GM04504 (cell line): ENCODE measurements around the gene NR1I3.

Experiments used
- DNase-seq: peaks from one replicate; pipeline ENCODE4 v3.0.0-alpha.2; 2012; ENCODE audit warnings: low read depth

NR1I3 gene

DNA sequence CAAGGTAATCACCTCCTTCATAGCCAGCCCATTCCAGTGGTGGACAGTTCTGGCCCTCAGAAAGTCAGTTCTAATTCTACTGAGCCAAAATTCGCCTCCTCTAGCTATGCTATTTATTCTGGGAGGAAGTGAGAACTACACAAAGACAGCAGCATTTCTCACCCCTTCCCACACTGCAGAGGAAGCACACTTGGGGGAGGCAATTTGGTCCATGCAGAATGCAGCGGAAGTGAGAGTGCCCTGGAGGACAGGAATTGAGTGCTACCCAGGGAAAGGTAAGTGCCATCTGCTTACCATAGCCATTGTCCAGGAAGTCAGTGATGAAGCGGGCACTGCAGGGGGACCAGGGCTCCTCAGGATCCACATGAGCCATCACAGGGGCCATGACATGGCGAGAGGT lies 42.8 kb downstream of the NR1I3 start:
- no peak for DNase-seq

DNA sequence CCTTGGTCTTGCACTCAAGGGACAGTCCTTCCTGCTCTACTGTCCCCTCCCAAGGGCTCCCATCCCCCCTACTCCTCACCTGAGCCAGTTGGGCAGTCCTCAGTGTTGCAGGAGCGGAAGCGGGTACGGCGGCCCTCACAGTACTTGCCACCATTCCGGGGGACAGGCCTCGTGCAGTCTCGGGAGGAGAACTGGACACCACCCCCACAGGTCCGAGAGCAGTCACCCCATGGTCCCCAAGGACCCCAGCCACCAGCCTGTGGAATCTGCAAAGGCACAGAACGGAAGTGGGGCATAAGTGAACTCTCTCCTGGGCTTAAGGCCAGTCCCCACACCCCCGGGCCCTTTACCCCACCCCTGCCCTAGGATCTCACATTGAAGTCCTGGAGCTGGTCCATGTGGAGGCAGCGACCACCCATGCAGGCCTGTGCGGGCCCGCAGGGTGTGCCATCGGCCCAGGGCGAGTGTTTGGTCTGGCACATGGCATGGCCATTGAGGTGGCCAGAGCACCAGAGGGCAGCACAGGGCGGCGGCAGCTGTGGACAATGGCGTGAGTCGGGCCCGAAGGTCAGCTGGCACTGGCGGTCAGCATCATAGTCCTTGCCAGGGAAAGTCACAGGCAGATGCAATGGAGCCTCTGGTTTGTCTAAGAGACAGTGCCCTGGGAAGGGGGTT lies 44.3 kb downstream of the NR1I3 start:
- DNase-seq, result no peak

DNA sequence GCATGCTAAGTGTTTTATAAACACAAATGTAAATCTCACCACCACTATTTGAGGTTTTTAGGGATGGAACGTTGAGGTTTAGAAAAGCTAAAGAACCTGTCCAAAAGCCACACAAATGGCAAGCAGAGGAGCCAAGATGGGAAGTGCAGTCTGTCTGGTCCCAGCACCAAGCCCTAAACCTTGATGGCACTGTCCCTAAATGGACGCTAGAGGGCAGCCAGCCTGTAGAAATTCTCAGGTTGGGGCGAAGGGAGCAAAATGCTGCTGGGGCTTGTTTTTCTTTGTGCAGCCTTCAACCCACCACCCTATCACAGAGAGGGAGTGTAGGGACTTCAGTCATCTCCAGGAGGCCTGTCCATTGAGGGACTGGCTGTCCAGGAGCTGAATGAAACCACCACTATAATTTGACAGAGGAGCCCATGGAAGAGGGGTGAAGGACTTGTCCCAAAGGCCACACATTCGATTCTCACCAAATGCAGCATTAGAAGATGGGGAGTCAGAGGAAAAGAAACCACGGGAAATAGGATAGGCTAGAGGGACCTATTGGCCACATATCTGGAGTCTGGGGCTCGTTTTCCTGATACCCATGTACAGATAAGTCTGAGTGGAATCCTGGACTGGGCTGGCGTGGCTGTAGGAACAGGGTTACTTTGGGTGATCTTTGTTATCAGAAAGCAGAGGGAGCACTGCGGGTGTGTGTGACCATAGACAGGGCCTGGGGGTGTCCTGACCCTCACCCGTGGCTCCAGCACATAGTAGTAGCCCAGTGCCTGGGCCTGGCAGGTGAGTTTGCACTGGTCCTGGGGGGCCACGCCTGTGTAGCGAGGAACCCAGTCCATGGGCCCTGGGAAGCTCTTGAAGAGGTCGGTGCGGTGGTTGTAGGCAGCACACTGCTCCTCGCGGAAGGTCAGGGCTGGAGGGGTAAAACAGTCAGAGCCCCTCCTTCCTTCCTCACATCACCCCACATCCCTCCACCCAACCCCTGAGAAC lies 45.2 kb downstream of the NR1I3 start:
- DNase-seq, result no peak

DNA sequence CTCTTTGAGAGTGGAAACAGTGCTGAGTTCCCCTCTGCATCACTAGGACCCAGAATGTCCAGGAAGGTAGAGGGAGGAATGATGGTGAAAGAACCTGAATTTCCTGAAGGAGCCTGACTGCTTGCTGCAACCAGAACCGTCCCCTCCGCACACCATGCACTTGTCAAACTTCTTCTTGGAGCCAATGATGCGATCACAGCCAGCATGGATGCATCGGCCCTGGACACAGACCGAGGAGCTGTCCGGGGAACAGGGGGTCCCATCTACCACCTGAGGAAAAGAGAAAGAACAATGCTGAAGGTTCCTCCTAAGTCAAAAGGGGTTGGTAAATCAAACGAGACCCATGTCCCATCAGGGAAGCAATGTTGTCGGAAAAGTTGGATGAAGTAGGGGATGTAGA lies 46.0 kb downstream of the NR1I3 start:
- no peak for DNase-seq

DNA sequence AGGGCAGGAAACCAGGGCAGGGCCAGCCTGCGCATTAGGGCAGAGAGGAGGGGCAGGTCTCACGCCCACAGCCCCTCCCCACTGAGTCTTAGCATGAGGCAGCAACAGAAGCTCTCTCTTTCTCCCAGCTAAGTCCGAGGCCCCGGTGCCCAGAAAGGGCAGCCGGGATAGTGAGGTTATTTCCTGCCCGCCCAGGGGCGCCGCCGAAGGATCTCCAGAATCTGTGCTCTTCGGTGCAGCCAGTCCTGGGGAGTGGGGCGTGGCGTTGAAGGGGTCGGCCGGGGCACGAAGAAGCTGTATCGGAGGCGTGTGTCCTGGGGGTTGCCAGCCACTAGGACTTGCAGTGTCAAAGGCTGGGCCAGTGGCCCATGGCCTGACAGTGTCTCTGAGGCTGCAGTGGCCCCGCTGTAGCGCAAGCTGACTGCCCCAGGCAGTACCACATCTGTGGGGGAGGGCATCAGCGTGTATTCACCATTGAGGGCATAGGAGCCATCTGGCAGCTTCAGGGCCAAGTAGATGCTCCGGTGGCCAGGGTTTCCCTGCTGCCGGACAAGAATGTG lies 47.0 kb downstream of the NR1I3 start:
- no peak for DNase-seq

DNA sequence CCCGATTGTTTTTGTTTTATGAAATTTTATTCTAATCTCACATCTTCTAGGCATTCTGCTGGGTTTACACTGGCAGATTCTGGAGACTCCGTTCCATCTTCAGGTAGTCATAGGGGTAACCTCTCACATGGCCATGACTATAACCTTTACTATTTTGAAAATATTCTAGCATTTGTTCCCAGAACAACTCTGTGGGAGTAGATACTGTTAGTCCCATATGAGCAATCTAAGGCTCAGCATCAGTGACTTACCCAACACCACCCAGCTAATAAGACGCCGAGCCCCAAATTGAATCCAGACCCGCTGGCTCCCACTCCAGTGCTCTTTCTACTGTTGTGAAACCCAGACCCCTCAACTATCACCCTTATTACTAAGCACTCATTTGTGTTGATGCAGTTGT lies 49.0 kb downstream of the NR1I3 start:
- no peak for DNase-seq

DNA sequence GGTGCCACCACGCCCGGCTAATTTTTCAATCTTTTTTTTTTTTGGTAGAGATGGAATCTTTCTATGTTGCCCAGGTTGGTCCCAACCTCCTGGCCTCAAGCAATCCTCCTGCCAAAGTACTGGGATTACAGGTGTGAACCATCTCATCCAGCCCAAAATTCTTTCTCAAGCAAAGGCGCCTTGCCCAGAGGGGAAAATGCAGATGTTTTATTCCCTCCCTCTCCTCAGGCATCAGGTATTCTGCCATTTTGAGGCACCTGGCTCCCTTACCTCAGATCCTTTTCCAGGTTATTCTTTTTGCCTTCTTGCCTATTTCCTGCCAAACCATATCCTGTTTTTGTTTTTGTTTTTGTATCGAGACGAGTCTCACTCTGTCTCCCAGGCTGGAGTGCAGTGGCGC lies 49.6 kb downstream of the NR1I3 start:
- no peak for DNase-seq

DNA sequence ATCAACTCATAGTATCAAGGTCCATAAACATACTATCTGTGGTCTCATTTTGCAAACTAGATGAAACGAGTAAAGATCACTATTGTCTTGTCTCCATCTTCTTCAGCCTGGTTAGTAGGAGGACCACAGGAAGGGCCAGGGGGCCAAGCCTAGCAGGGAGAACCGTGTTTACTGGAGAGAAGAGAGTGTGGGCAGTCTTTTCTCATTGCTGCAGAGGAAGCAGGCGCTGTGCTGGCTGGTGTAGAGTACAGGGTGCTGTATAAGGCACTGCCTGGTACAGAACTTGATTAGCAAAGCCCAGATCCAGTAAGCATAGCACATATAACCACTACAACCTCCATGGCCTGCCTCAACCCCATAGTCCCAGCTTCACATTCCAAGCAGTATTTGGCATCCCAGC lies 50.7 kb downstream of the NR1I3 start:
- DNase-seq, result no peak

DNA sequence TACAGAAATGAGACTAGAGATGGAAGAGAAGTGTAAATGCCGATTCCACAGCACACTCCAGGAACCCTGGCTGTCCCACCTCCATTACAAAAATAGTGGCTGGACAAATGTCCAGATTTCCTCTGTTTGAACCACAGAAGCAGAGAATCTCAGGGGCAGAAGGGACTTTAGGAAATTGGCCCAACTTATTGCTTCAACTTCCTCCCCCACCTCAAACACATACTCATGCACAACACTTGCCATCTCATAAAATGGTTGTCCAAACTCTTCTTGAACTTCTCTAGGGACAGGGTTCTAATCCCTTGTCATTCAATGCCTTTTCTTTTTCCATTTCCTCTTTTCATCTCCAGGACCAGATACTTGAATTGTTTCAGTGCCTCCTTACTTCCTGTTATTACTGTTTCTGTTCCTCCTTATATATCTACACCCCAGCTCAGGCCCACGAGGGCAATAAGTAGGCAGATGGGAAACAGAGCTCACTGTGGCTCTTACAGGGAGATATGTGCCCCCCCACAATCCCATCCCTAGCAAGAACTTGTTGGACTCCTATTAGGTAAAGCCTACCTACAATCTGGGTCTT lies 52.2 kb downstream of the NR1I3 start:
- DNase-seq, result no peak

DNA sequence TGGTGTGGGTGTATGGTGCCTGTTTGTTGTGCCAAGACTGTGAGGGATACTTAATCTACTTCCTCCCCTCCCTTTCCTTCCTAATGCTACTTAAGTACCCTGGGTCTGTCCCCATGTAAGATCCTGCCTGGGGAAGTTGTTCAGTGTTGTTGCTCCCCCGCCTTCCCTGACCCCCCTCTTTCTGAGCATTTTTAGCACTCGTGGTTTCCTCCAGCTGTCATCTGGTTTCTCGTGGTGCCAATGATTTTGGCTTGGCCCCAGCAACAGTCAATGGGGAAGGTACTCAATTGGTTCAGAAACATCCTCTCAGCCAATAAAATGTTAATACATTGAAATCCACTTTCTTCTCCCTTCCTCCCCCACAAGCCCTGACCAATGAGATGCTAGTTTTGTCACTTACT lies 52.7 kb downstream of the NR1I3 start:
- DNase-seq, result peak; percentile 72

DNA sequence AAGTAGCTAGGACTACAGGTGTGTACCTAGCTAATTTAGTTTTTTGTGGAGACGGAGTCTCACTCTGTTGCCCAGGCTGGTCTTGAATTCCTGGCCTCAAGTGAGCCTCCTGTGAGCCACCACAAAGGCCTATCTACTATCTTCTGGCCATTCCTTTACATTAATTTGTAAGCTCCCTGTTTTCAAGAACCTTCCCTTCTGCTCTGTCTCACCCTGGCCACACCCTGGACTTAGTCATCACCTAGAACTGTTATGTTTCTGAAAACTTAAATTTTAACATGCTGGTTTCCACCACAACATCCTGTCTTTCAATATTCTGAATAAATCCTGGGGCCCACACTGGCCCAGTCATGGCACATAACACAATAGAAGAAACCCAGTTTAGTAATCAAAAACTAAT lies 55.8 kb downstream of the NR1I3 start:
- DNase-seq, result no peak

DNA sequence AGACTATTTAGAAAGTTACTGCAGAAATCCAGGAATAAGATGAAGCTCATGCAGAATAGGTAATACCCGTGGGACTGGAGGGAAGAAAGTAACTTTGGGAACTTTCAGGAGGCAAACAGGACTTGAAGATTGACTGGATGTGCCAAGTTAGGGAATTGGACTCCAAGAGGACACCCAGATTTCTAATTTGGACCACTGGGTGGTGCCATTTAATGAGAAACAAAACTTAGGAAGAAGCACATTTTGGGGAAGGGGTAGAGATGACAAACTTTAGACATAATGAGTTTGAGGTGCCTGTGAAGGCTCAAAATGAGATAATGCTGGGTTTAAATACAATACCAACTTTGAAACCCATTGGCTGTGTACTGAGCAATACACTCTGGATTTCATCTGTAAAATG lies 57.4 kb downstream of the NR1I3 start:
- DNase-seq, result no peak

DNA sequence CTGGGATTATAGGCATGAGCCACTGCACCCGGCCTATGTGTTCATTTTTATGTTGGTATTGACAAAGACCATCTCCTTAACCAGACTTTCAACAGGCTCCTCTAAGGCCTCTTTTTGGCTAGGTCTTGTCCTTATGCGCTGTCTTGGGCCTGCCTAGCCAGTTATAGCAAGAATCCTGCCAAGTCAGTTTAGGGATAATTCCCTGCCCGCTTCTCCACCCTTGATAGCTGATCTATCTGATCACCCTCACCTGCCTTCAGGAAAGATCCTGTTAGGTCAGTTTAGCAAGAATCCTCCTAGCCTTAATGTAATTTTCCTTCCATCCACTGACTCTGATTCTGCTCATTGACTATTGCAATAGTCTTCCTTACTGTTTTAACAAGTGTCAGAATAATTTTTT lies 58.3 kb downstream of the NR1I3 start:
- no peak for DNase-seq
